ENCODE data around the gene PTPMT1.
"Not testable (repeated sequence)": the region's sequence is repeated elsewhere in the genome, so short reads cannot be mapped to it uniquely, and the experiment has no call there.

The PTPMT1 gene

DNA sequence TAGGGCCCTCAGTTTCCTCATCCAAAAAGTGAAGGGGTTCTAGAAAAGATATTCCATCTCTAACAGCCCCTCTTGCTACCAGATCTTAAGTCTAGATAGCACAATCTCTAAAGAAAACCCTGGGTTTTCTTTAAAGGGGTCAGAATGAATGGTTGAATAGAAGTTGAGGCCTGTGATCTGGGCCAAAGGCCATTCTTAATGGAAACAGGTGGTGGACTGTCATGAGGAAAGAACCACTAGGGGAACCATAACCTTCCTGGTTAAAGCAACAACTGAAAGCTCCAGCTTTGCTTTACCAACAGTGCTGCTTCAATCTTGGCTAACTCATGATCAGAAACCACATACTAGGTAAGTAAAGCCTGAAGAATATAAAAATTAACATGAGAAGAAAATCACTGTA is 14.3 kb upstream of the PTPMT1 start:
- H3K9ac ChIP-seq (ENCODE audit: low read depth, low read length) = no peak overlapping the region
- H3K4me1 ChIP-seq (ENCODE audit: control insufficient read depth, insufficient read depth, low read length) = peaks cover 13% of the 10 kb centered on the region
- H3K36me3 ChIP-seq (ENCODE audit: control insufficient read depth, insufficient read depth, low read length) = no peaks in the 10 kb centered on the region

DNA sequence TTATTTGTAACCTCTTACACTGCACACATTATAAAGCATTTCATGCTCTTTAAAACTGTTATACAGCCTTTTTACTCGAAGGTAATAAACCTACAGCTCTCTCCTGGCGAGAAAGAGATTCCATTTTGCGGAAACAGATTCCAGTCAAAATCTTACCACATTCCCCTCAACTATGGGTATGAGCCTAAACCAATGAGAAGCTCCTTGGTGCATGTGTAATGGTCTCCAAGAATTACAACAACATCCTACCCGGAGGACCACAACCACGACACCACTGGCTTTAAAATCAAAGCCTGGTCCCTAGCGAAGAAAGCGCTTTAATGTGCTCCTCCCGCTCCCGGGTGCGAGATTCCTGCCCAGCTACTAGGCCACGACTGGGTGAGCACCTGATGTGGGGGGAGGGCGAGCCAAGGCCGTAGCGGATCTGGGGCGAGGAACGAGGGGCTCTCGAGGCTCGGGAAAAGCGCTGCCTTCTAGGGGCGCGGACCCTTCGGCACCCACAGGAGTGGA is 13.3 kb upstream of the PTPMT1 start:
- H3K36me3 ChIP-seq (ENCODE audit: control insufficient read depth, insufficient read depth, low read length) = no peaks in the 10 kb centered on the region

More for the DNA sequence above, 14.3 kb upstream of the PTPMT1 start:
- H3K9me3 ChIP-seq (ENCODE audit: control insufficient read depth, insufficient read depth, low read length) = no peaks in the 10 kb centered on the region
- H3K4me3 ChIP-seq (ENCODE audit: low read depth, low read length) = peak overlapping the region; percentile 99
- no peaks in the 10 kb centered on the region for H3K27me3 ChIP-seq (ENCODE audit: control insufficient read depth, insufficient read depth, low read length)

DNA sequence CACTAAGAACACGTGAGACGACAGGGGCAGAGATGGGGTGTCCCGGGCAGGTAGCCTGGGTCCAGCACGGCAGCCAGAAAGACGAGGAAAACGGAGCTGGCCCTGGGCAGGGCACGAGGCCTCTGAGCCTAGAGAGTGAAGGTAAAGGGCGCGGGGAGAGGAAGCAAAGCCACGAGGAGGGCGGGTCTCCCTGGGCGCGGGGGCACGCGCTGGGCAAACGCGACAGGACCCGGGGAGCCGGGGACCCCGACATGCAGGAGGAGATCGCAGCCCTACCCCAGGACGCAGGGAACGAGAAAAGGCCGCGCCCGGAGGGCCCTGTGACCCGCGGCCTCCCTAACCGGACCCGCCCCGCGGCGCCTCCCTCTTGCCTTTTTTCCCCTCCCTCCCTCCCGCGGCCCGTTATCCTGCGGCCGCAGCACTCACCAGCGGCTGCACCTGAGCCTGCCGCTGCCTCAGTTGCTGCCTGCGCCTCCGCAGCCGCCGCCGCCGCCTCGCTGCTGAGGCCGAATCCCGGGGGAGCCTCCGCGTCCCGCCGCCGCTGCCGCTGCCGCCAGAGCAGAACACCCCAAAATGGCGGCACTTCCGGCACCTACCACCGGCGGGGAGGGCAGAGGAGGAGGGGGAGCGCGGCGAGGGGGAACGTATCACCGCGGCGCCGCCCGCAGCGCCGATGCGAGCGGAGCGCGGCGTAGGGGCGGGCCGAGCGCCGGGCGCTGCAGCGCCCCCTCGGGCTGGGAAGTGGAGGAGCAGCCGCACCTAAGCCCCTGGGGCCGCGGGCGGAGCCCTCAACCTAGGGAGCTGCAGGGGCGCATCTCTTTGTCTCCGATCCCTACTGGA is 12.6 kb upstream of the PTPMT1 start, which contains the start of gene CELF1:
TSS of gene CELF1 (minus strand) at position 567 of the 840 bp plus-strand sequence. CDS start 53,609 bp downstream, outside the sequence.
- Histone ChIP-seq H3K36me3 (ENCODE audit: control insufficient read depth, insufficient read depth, low read length) (no peaks in the 10 kb centered on the region), H3K27me3 (ENCODE audit: control insufficient read depth, insufficient read depth, low read length) (no peaks in the 10 kb centered on the region), H3K9me3 (ENCODE audit: control insufficient read depth, insufficient read depth, low read length) (no peaks in the 10 kb centered on the region), H3K4me1 (ENCODE audit: control insufficient read depth, insufficient read depth, low read length) (peaks cover 13% of the 10 kb centered on the region), H3K9ac (ENCODE audit: low read depth, low read length) (peak within 1 kb of the TSS; percentile 99), H3K4me3 (ENCODE audit: low read depth, low read length) (peak within 1 kb of the TSS; percentile 99)

More for the DNA sequence above, 13.3 kb upstream of the PTPMT1 start:
- Histone ChIP-seq H3K4me1 (ENCODE audit: control insufficient read depth, insufficient read depth, low read length) (peaks cover 13% of the 10 kb centered on the region), H3K4me3 (ENCODE audit: low read depth, low read length) (peak overlapping the region; percentile 99), H3K27me3 (ENCODE audit: control insufficient read depth, insufficient read depth, low read length) (no peaks in the 10 kb centered on the region), H3K9ac (ENCODE audit: low read depth, low read length) (peak overlapping the region; percentile 99), H3K9me3 (ENCODE audit: control insufficient read depth, insufficient read depth, low read length) (no peaks in the 10 kb centered on the region)

GRCh38 chr11:47553406-47553743 is 12.0 kb upstream of the PTPMT1 start:
- Histone ChIP-seq H3K36me3 (ENCODE audit: control insufficient read depth, insufficient read depth, low read length) (no peaks in the 10 kb centered on the region), H3K27me3 (ENCODE audit: control insufficient read depth, insufficient read depth, low read length) (no peaks in the 10 kb centered on the region), H3K4me3 (ENCODE audit: low read depth, low read length) (peak overlapping the region; percentile 73), H3K9me3 (ENCODE audit: control insufficient read depth, insufficient read depth, low read length) (no peaks in the 10 kb centered on the region), H3K4me1 (ENCODE audit: control insufficient read depth, insufficient read depth, low read length) (peaks cover 13% of the 10 kb centered on the region), H3K9ac (ENCODE audit: low read depth, low read length) (peak overlapping the region; percentile 65)

- H3K36me3 ChIP-seq (ENCODE audit: control insufficient read depth, insufficient read depth, low read length); H3K27me3 ChIP-seq (ENCODE audit: control insufficient read depth, insufficient read depth, low read length); H3K4me3 ChIP-seq (ENCODE audit: low read depth, low read length); H3K9ac ChIP-seq (ENCODE audit: low read depth, low read length); H3K9me3 ChIP-seq (ENCODE audit: control insufficient read depth, insufficient read depth, low read length); H3K4me1 ChIP-seq (ENCODE audit: control insufficient read depth, insufficient read depth, low read length): not testable (repeated sequence)
Observed at GRCh38 chr11:47557004-47557403, 8.4 kb upstream of the PTPMT1 start.

DNA sequence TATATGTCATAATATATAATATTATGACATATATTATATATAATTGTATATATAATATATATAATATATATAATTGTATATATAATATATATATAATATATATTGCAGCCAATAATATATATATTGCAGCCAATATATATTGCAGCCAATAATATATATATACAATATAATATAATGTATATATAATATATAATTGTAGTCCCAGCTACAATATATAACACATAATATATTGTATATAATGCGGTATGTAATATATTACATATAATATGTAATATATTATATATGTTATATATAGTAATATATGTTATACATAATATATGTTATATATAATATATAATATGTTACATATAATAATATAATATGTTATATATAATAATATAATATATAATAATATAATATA is 6.7 kb upstream of the PTPMT1 start:
- Histone ChIP-seq H3K9me3 (ENCODE audit: control insufficient read depth, insufficient read depth, low read length) (no peaks in the 10 kb centered on the region), H3K36me3 (ENCODE audit: control insufficient read depth, insufficient read depth, low read length) (no peaks in the 10 kb centered on the region), H3K4me3 (ENCODE audit: low read depth, low read length) (no peak overlapping the region), H3K9ac (ENCODE audit: low read depth, low read length) (no peak overlapping the region), H3K4me1 (ENCODE audit: control insufficient read depth, insufficient read depth, low read length) (peaks cover 4% of the 10 kb centered on the region), H3K27me3 (ENCODE audit: control insufficient read depth, insufficient read depth, low read length) (no peaks in the 10 kb centered on the region)

- Histone ChIP-seq H3K27me3 (ENCODE audit: control insufficient read depth, insufficient read depth, low read length) (no peaks in the 10 kb centered on the region), H3K4me3 (ENCODE audit: low read depth, low read length) (no peak overlapping the region), H3K9me3 (ENCODE audit: control insufficient read depth, insufficient read depth, low read length) (no peaks in the 10 kb centered on the region), H3K4me1 (ENCODE audit: control insufficient read depth, insufficient read depth, low read length) (no peaks in the 10 kb centered on the region), H3K36me3 (ENCODE audit: control insufficient read depth, insufficient read depth, low read length) (no peaks in the 10 kb centered on the region), H3K9ac (ENCODE audit: low read depth, low read length) (no peak overlapping the region)
Observed at GRCh38 chr11:47560426-47560825, 5.0 kb upstream of the PTPMT1 start.

DNA sequence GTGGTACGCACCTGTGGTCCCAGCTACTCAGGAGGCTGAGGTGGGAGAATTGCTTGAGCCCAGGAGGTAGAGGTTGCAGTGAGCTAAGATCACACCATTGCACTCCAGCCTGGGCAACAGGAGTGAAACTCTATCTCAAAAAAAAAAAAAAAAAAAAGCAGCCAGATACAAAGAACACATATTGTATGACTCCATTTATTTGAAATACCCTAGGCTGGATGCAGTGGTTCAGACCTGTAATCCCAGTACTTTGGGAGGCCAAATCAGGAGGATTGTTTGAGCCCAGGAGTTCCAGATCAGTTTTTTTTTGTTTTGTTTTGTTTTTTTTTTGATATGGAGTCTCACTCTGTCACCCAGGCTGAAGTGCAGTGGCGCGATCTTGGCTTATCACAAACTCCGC is 3.0 kb upstream of the PTPMT1 start:
- not testable (repeated sequence) for H3K9ac ChIP-seq (ENCODE audit: low read depth, low read length); H3K36me3 ChIP-seq (ENCODE audit: control insufficient read depth, insufficient read depth, low read length); H3K9me3 ChIP-seq (ENCODE audit: control insufficient read depth, insufficient read depth, low read length); H3K4me3 ChIP-seq (ENCODE audit: low read depth, low read length); H3K27me3 ChIP-seq (ENCODE audit: control insufficient read depth, insufficient read depth, low read length); H3K4me1 ChIP-seq (ENCODE audit: control insufficient read depth, insufficient read depth, low read length)

DNA sequence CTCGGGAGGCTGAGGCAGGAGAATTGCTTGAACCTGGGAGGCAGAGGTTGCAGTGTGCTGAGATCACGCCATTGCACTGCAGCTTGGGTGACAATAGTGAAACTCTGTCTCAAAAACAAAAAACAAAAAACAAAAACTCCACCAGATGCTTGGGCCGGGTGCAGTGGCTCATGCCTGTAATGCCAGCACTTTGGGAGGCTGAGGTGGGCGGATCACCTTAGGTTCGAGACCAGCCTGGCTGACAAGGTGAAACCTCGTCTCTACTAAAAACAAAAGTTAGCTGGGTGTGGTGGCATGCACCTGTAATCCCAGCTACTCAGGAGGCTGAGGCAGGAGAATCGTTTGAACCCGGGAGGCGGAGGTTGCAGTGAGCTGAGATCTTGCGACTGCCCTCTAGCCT is 1.0 kb upstream of the PTPMT1 start:
- not testable (repeated sequence) for H3K27me3 ChIP-seq (ENCODE audit: control insufficient read depth, insufficient read depth, low read length); H3K9me3 ChIP-seq (ENCODE audit: control insufficient read depth, insufficient read depth, low read length); H3K36me3 ChIP-seq (ENCODE audit: control insufficient read depth, insufficient read depth, low read length); H3K4me3 ChIP-seq (ENCODE audit: low read depth, low read length); H3K4me1 ChIP-seq (ENCODE audit: control insufficient read depth, insufficient read depth, low read length); H3K9ac ChIP-seq (ENCODE audit: low read depth, low read length)

DNA sequence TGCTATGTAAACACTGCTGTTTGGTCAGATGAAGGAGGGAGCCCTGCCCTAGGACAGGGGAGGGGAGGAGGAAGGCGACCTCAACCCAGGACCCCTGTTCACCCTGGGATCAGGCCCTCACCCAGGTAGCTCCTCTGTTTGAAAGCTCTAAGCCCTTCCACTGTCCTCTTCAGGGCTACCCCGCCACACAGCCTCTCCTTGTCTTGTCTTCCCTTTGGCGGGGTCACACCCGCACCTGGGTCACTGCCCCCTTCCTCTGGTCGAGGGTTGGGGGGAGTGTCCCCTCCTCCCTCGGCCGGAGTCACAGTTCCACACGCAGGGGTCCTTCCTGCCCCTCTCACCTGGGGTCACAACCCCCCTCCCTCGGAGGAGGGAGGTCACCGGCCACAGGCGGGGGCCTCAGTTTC is 463 bp upstream of the PTPMT1 start:
- H3K36me3 ChIP-seq (ENCODE audit: control insufficient read depth, insufficient read depth, low read length) = peaks cover 4% of the 10 kb centered on the region
- peak overlapping the region; percentile 73 for H3K9ac ChIP-seq (ENCODE audit: low read depth, low read length)
- no peaks in the 10 kb centered on the region for H3K27me3 ChIP-seq (ENCODE audit: control insufficient read depth, insufficient read depth, low read length)
- no peaks in the 10 kb centered on the region for H3K9me3 ChIP-seq (ENCODE audit: control insufficient read depth, insufficient read depth, low read length)
- no peaks in the 10 kb centered on the region for H3K4me1 ChIP-seq (ENCODE audit: control insufficient read depth, insufficient read depth, low read length)
- H3K4me3 ChIP-seq (ENCODE audit: low read depth, low read length) = peak overlapping the region; percentile 85

GRCh38 chr11:47566149-47566698 is 825 bp downstream of the PTPMT1 start:
- H3K36me3 ChIP-seq (ENCODE audit: control insufficient read depth, insufficient read depth, low read length) = peaks cover 5% of the 10 kb centered on the region
- H3K4me3 ChIP-seq (ENCODE audit: low read depth, low read length) = peak overlapping the region; percentile 85
- H3K27me3 ChIP-seq (ENCODE audit: control insufficient read depth, insufficient read depth, low read length) = no peaks in the 10 kb centered on the region
- H3K9ac ChIP-seq (ENCODE audit: low read depth, low read length) = peak overlapping the region; percentile 90
- H3K9me3 ChIP-seq (ENCODE audit: control insufficient read depth, insufficient read depth, low read length) = no peaks in the 10 kb centered on the region
- H3K4me1 ChIP-seq (ENCODE audit: control insufficient read depth, insufficient read depth, low read length) = no peaks in the 10 kb centered on the region

- no peaks in the 10 kb centered on the region for H3K4me1 ChIP-seq (ENCODE audit: control insufficient read depth, insufficient read depth, low read length)
- H3K4me3 ChIP-seq (ENCODE audit: low read depth, low read length) = no peak overlapping the region
- no peak overlapping the region for H3K9ac ChIP-seq (ENCODE audit: low read depth, low read length)
- no peaks in the 10 kb centered on the region for H3K27me3 ChIP-seq (ENCODE audit: control insufficient read depth, insufficient read depth, low read length)
- no peaks in the 10 kb centered on the region for H3K9me3 ChIP-seq (ENCODE audit: control insufficient read depth, insufficient read depth, low read length)
- H3K36me3 ChIP-seq (ENCODE audit: control insufficient read depth, insufficient read depth, low read length) = peaks cover 28% of the 10 kb centered on the region
Observed at GRCh38 chr11:47569646-47570045, 4.2 kb downstream of the PTPMT1 start.
